GM12874 (cell line): ENCODE measurements around the gene TEAD1.

Experiments used
- TF ChIP-seq, protein P1 (sequence below): IDR thresholded peaks from 2 replicates; pipeline ENCODE4 v1.5.1; 2011; ENCODE audit warnings: low read depth, mild to moderate bottlenecking, control low read depth, low read length, moderate library complexity; ENCODE audit not compliant: insufficient read depth

Gene TEAD1

DNA sequence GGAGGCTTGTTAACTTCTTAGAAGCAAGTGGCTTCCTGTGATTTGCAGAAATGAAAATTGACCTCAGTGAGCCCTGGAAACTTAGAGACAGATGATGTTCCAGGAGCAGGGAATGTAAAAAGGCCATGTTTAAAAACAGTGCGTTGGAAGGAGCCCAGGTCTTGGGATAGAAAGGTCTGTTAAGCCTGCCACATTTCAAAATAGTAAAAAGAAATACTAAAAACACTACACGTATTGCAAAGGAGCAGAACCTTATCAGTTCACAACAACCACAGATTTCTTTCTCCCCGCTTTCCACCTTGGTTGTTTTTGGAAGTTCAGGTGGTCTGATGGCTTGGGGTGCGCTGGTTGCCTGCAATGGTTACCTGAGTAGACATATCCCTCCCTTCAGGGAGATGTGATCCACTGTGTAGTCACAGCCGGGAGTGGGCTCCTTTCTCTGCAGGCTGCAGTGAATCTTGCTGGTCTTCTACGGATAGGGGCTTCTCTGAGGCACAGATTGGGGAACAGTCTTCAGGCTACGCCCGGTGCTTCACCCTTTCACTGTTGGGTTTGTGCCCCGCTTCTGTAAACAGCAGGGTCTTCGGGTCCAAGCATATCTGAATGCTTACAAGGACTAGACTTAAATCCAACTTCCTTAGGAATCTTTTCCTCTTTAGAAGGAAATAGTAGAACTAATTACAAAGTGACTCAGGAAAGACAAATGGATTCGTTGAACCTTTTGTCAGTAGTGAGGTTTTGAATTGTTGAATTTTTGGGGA is 1.9 kb downstream of the TEAD1 start:
- TF ChIP-seq, protein P1, sequence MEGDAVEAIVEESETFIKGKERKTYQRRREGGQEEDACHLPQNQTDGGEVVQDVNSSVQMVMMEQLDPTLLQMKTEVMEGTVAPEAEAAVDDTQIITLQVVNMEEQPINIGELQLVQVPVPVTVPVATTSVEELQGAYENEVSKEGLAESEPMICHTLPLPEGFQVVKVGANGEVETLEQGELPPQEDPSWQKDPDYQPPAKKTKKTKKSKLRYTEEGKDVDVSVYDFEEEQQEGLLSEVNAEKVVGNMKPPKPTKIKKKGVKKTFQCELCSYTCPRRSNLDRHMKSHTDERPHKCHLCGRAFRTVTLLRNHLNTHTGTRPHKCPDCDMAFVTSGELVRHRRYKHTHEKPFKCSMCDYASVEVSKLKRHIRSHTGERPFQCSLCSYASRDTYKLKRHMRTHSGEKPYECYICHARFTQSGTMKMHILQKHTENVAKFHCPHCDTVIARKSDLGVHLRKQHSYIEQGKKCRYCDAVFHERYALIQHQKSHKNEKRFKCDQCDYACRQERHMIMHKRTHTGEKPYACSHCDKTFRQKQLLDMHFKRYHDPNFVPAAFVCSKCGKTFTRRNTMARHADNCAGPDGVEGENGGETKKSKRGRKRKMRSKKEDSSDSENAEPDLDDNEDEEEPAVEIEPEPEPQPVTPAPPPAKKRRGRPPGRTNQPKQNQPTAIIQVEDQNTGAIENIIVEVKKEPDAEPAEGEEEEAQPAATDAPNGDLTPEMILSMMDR: no peak

DNA sequence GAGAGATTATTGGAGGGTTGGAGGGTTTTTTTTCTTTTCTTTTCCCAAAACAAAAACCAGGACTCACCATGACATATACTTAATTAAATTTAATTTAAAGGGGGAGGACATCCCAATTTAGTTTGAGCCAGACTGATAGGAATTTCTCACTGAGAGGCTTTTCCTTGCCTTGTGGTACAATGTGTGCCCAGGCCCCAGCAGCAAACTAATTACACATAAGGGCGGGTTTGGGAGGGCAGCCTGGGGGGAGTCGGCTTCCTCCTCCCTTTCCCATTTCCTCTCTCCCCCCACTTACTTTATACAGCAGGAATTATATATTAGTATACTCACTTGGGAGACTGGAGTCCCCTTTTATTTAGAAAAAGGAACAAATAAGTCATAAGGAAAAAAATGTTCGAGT is 2.9 kb downstream of the TEAD1 start:
- TF ChIP-seq, protein P1: no peak

DNA sequence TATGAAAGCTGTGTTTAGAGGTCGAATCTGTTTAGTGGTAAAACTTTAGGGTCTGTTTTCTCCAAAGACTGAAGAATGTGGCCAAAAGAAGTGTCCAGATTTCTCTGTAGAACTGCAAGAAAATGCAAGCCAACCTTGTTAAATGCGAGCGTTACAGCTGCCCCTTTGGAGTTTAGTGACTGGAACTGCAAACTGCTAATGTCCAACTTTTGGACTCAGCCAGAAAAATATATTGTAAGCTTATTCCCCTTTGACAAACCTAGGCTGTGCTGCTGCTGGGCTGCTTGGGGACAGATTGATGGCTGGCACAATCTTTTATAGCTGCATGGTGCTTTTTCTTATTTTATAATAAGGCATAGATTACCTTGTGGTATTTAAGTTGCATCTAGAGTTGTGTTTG is 3.9 kb downstream of the TEAD1 start:
- TF ChIP-seq, protein P1: no peak

DNA sequence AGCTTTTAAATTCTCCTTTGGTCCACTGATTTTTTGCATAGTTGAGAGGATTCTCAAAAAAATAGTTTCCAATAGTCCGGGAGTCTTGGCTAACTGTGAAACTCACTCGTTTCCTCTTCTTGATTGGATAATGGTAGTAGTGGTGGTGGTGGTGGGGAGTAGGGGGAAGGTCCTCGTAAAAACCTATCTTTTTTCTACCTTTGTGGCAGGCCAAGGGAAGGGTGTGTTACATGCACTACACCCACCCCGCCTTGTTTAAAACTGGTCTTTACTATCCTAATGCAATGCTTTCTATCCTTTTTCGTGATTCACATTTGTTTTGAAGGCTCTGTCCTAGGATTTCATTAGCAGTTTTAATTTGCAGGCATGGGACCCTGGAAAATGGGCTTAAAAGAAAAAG is 4.8 kb downstream of the TEAD1 start:
- TF ChIP-seq, protein P1: no peak

DNA sequence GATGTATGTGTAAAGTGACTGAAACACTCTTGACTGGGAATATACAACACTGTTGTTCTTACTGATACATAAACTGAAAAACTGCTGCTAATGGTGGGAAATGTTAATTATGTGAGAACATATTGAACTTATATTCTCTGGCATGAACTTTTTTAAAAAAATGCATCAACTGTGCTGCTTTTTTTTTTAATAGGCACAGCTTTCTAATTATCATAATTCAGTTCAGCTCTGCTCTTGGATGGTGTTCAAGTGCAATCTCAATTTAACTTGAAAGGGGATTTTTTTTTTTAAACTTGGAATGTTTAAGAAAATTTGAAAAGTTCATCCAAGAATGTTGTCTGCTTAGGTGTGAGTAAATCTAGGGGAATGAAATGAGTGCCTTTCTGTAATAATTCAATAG is 5.2 kb downstream of the TEAD1 start:
- TF ChIP-seq, protein P1: no peak

DNA sequence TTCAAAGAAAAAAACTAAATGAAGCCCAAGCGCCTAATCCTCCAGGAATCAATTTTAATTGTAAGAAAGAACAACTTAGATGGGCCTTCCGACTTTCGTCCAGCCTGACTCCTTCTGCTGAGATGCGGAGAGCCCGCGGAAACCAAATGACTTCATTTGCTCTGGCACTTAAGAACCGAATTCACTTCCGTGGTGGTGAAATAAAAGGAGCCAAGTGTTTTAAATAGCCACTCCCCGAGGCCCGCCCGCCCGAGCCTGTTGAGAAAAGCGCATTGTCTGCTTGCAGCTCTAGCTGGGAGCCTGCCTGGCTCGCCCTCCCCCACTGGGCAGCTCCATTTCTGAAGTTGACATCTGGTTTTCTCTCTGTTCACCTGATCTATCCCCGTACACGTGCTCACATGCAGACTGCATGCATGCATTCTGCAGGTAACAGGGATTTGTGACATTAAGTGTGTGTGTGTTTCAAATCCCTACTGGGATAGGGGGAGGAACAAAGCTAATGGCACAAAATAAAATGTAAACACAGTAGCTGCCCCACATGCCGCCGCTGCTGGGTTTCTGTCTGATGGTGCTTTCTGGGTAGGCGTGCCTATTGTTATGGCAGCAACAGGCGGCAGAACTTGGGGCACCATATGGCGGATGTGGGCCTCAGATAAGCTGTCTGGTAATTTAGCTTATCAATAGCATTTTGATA is 6.2 kb downstream of the TEAD1 start:
- TF ChIP-seq, protein P1: no peak

DNA sequence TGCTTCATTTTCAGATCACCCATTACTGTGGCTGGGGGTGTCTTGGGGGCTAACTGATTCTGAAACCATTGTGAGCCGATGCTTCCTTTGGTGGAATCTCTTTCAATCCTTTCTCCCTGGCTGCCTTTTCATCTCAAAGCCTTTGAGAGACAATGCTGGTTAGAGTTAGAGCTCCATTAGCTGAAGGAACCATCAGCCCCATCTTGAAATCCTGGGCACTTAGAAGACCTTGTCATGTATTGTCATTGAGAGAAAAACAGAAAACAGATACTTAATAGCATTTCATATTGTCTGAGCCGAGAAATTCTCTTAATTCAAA is 6.7 kb downstream of the TEAD1 start:
- TF ChIP-seq, protein P1: no peak
